Measurements from ENCODE around the gene RPL4. TPM values are rescaled to one million over a fixed set of nuclear protein-coding genes. Genes with fewer than 3 reads are reported as not detected.
"Not testable (repeated sequence)": the region's sequence is repeated elsewhere in the genome, so short reads cannot be mapped to it uniquely, and the experiment has no call there.

RPL4 gene
- total RNA-seq, 1 donor from 2014 or later: 7,725 TPM

- no peak overlapping the region for H2AFZ ChIP-seq (replicated peaks)
- no peak overlapping the region for H3K4me3 ChIP-seq
- Mint-ChIP-seq H3K4me3 (no peak overlapping the region), H3K27ac (no peak overlapping the region), H3K4me1 (no peaks in the 10 kb centered on the region), H3K36me3 (peaks cover 23% of the 10 kb centered on the region), H3K27me3 (ENCODE audit: insufficient read depth, low read depth) (no peaks in the 10 kb centered on the region), H3K9me3 (peaks cover 7% of the 10 kb centered on the region)
- no peaks in the 10 kb centered on the region for H3K27me3 ChIP-seq
- no peaks in the 10 kb centered on the region for H3K4me1 ChIP-seq
- no peaks in the 10 kb centered on the region for H3K9me3 ChIP-seq (ENCODE audit: low read depth)
- no peaks in the 10 kb centered on the region for H3K79me2 ChIP-seq (ENCODE audit: low read depth)
- H3K9ac ChIP-seq: no peak overlapping the region
- no peak overlapping the region for H3K27ac ChIP-seq
- TF ChIP-seq EZH2phosphoT487 (IDR thresholded peaks at IDR 0.05) (no peak), CTCF (IDR thresholded peaks at IDR 0.05) (no peak), EZH2 (IDR thresholded peaks at IDR 0.05) (no peak)
- no peaks in the 10 kb centered on the region for H3K36me3 ChIP-seq
- H3F3A ChIP-seq (ENCODE audit: low read depth): no peaks in the 10 kb centered on the region
- no peak overlapping the region for H3K4me2 ChIP-seq
- DNase-seq (ENCODE audit: low spot score): no peak
- no peaks in the 10 kb centered on the region for H4K20me1 ChIP-seq (ENCODE audit: low read depth)
Observed at GRCh38 chr15:66462627-66463026, 42.0 kb downstream of the RPL4 start.

- no peak for DNase-seq (ENCODE audit: low spot score)
- H3K79me2 ChIP-seq (ENCODE audit: low read depth): no peaks in the 10 kb centered on the region
- no peaks in the 10 kb centered on the region for H3K4me1 ChIP-seq
- no peak overlapping the region for H3K4me3 ChIP-seq
- TF ChIP-seq CTCF (IDR thresholded peaks at IDR 0.05): no peak
- no peak for TF ChIP-seq EZH2phosphoT487 (IDR thresholded peaks at IDR 0.05)
- TF ChIP-seq EZH2 (IDR thresholded peaks at IDR 0.05): no peak
- no peak overlapping the region for H3K9ac ChIP-seq
- H3K36me3 ChIP-seq: no peaks in the 10 kb centered on the region
- H3K4me3 Mint-ChIP-seq: no peak overlapping the region
- H3K27me3 ChIP-seq: no peaks in the 10 kb centered on the region
- H3K27ac Mint-ChIP-seq: no peak overlapping the region
- no peak overlapping the region for H2AFZ ChIP-seq (replicated peaks)
- H3K4me1 Mint-ChIP-seq: no peaks in the 10 kb centered on the region
- no peaks in the 10 kb centered on the region for H3K9me3 ChIP-seq (ENCODE audit: low read depth)
- H3K27ac ChIP-seq: no peak overlapping the region
- no peaks in the 10 kb centered on the region for H4K20me1 ChIP-seq (ENCODE audit: low read depth)
- H3K27me3 Mint-ChIP-seq (ENCODE audit: insufficient read depth, low read depth): no peaks in the 10 kb centered on the region
- H3K9me3 Mint-ChIP-seq: peaks cover 5% of the 10 kb centered on the region
- no peak overlapping the region for H3K4me2 ChIP-seq
- H3K36me3 Mint-ChIP-seq: peaks cover 20% of the 10 kb centered on the region
- no peaks in the 10 kb centered on the region for H3F3A ChIP-seq (ENCODE audit: low read depth)
Observed at GRCh38 chr15:66461917-66462316, 42.7 kb downstream of the RPL4 start.

GRCh38 chr15:66461294-66461693, 43.4 kb downstream of the RPL4 start:
- H3K4me1 Mint-ChIP-seq; H3K27ac Mint-ChIP-seq; H3K79me2 ChIP-seq (ENCODE audit: low read depth); H3K27ac ChIP-seq; H3K4me3 Mint-ChIP-seq; H3K27me3 Mint-ChIP-seq (ENCODE audit: insufficient read depth, low read depth); H3K9me3 Mint-ChIP-seq; H3K4me2 ChIP-seq; H3K4me3 ChIP-seq; H4K20me1 ChIP-seq (ENCODE audit: low read depth); H2AFZ ChIP-seq (replicated peaks); H3K9me3 ChIP-seq (ENCODE audit: low read depth); H3K4me1 ChIP-seq; DNase-seq (ENCODE audit: low spot score); H3K9ac ChIP-seq; H3K36me3 ChIP-seq; H3F3A ChIP-seq (ENCODE audit: low read depth); H3K27me3 ChIP-seq: not testable (repeated sequence)
- H3K36me3 Mint-ChIP-seq: peaks cover 20% of the 10 kb centered on the region

GRCh38 chr15:66459818-66460615, 44.6 kb downstream of the RPL4 start:
- TF ChIP-seq CTCF (IDR thresholded peaks at IDR 0.05) (no peak), EZH2 (IDR thresholded peaks at IDR 0.05) (no peak), EZH2phosphoT487 (IDR thresholded peaks at IDR 0.05) (no peak)
- no peak overlapping the region for H3K9ac ChIP-seq
- H3K27me3 ChIP-seq: no peaks in the 10 kb centered on the region
- H4K20me1 ChIP-seq (ENCODE audit: low read depth): no peaks in the 10 kb centered on the region
- Mint-ChIP-seq H3K4me3 (no peak overlapping the region), H3K27ac (no peak overlapping the region), H3K9me3 (no peaks in the 10 kb centered on the region), H3K27me3 (ENCODE audit: insufficient read depth, low read depth) (no peaks in the 10 kb centered on the region), H3K36me3 (peaks cover 11% of the 10 kb centered on the region), H3K4me1 (no peaks in the 10 kb centered on the region)
- no peaks in the 10 kb centered on the region for H3K79me2 ChIP-seq (ENCODE audit: low read depth)
- no peak overlapping the region for H3K4me3 ChIP-seq
- H3K9me3 ChIP-seq (ENCODE audit: low read depth): no peaks in the 10 kb centered on the region
- no peak overlapping the region for H3K27ac ChIP-seq
- H2AFZ ChIP-seq (replicated peaks): no peak overlapping the region
- no peaks in the 10 kb centered on the region for H3K4me1 ChIP-seq
- DNase-seq (ENCODE audit: low spot score): no peak
- no peaks in the 10 kb centered on the region for H3K36me3 ChIP-seq
- H3F3A ChIP-seq (ENCODE audit: low read depth): no peaks in the 10 kb centered on the region
- H3K4me2 ChIP-seq: no peak overlapping the region
